HepG2 (cell line): Measurements from ENCODE around the gene DCAF4. TPM values are rescaled to one million over a fixed set of nuclear protein-coding genes. Genes with fewer than 3 reads are reported as not detected.

Experiments
- GABPA ChIP-seq, 2 experiments: IDR thresholded peaks; 2 replicates each; pipeline ENCODE4 v1.6.1; 2011 to 2016; ENCODE audit warnings: low read depth in 2 of 2, low read length in 1 of 2, missing biosample characterization in 1 of 2, missing genetic modification characterization in 1 of 2
- GATAD1 ChIP-seq: IDR thresholded peaks from 2 replicates; pipeline ENCODE4 v1.6.1; 2016; ENCODE audit warnings: missing genetic modification reagents, missing compliant biosample characterization
- HES4 ChIP-seq: sonication (generic); formaldehyde crosslinking; IDR thresholded peaks from 2 replicates; pipeline ENCODE4 v1.9.0; 2021; ENCODE audit warnings: mild to moderate bottlenecking, missing genetic modification reagents, borderline replicate concordance
- HIVEP1 ChIP-seq: sonication (generic); formaldehyde crosslinking; IDR thresholded peaks from 2 replicates; pipeline ENCODE4 v1.4.0; 2020; ENCODE audit warnings: mild to moderate bottlenecking, missing genetic modification reagents
- JUN ChIP-seq: sonication (generic); formaldehyde crosslinking; IDR thresholded peaks from 2 replicates; pipeline ENCODE4 v1.4.0; 2020; ENCODE audit warnings: mild to moderate bottlenecking, missing genetic modification reagents
- NFKBIZ ChIP-seq: IDR thresholded peaks from 2 replicates; pipeline ENCODE4 v1.6.1; 2018; ENCODE audit warnings: missing genetic modification reagents, missing compliant biosample characterization
- NFYC ChIP-seq: IDR thresholded peaks from 2 replicates; pipeline ENCODE4 v1.6.1; 2016; ENCODE audit warnings: missing genetic modification reagents, missing compliant biosample characterization
- NR2C2 ChIP-seq: sonication (generic); formaldehyde crosslinking; IDR thresholded peaks from 2 replicates; pipeline ENCODE4 v1.4.0; 2020; ENCODE audit warnings: missing genetic modification reagents, mild to moderate bottlenecking, moderate library complexity, borderline replicate concordance
- RBM39 ChIP-seq: fragments of 200-400 bp; formaldehyde crosslinking; IDR thresholded peaks from one replicate; pipeline ENCODE4 v1.6.1; 2018; ENCODE audit warnings: antibody characterized with exemption, mild to moderate bottlenecking, low read depth, low read length; ENCODE audit not compliant: poor library complexity, severe bottlenecking
- SATB2 ChIP-seq: sonication (generic); formaldehyde crosslinking; IDR thresholded peaks from 2 replicates; pipeline ENCODE4 v1.5.0; 2020; ENCODE audit warnings: missing genetic modification reagents
- TBX2 ChIP-seq: sonication (generic); formaldehyde crosslinking; IDR thresholded peaks from 2 replicates; pipeline ENCODE4 v1.5.0; 2020; ENCODE audit warnings: missing genetic modification reagents, mild to moderate bottlenecking, borderline replicate concordance
- TCF12 ChIP-seq, 2 experiments: fragments of 450-650 bp in 1 of 2; sonication (generic) in 1 of 2; formaldehyde crosslinking in 1 of 2; IDR thresholded peaks; 2 replicates each; pipeline versions ENCODE4 v1.6.1 to v1.8.0; 2017 to 2022; ENCODE audit warnings: antibody characterized with exemption in 1 of 2, mild to moderate bottlenecking in 1 of 2, missing genetic modification reagents in 1 of 2, moderate library complexity in 1 of 2
- WIZ ChIP-seq: sonication (generic); formaldehyde crosslinking; IDR thresholded peaks from 2 replicates; pipeline ENCODE4 v1.5.1; 2020; ENCODE audit warnings: mild to moderate bottlenecking, missing genetic modification reagents
- YEATS4 ChIP-seq: sonication (generic); formaldehyde crosslinking; IDR thresholded peaks from 2 replicates; pipeline ENCODE4 v1.4.0; 2020; ENCODE audit warnings: missing genetic modification reagents, borderline replicate concordance
- ZBTB7A ChIP-seq: sonication (generic); formaldehyde crosslinking; IDR thresholded peaks from 2 replicates; pipeline ENCODE4 v1.8.0; 2022; ENCODE audit warnings: mild to moderate bottlenecking, missing genetic modification reagents
- ZNF510 ChIP-seq: sonication (generic); formaldehyde crosslinking; IDR thresholded peaks from 2 replicates; pipeline ENCODE4 v1.4.0; 2020; ENCODE audit warnings: low read depth, mild to moderate bottlenecking, missing genetic modification reagents
- ZNF75D ChIP-seq: sonication (generic); formaldehyde crosslinking; IDR thresholded peaks from 2 replicates; pipeline ENCODE4 v1.8.1; 2023; ENCODE audit warnings: missing genetic modification reagents, mild to moderate bottlenecking, borderline replicate concordance
- ZNF777 ChIP-seq: sonication (generic); formaldehyde crosslinking; IDR thresholded peaks from 2 replicates; pipeline ENCODE4 v1.4.0; 2020; ENCODE audit warnings: missing genetic modification reagents
- ZZZ3 ChIP-seq: sonication (generic); formaldehyde crosslinking; IDR thresholded peaks from 2 replicates; pipeline ENCODE4 v1.4.0; 2020; ENCODE audit warnings: missing genetic modification reagents, mild to moderate bottlenecking, borderline replicate concordance
- polyA plus RNA-seq, 8 experiments: library from polyadenylated mRNA; depleted of rRNA in 3 of 8; stranded (reverse) in 7 of 8; unstranded in 1 of 8; fragments of >200 nt; fragmentation: Illumina TruSeq in 4 of 8; extraction: Trizol in 4 of 8; gene quantifications; 2 replicates each; pipeline versions ENCODE4 v1.2.1 to v1.2.3, GENCODE V29; 2011 to 2016; ENCODE audit warnings: low read depth in 4 of 8, missing spikeins in 1 of 8, mixed read lengths in 1 of 8; ENCODE audit not compliant: insufficient read depth in 1 of 8
- total RNA-seq, 5 experiments: library from RNA; depleted of rRNA; stranded (reverse); fragments of >200 nt; fragmentation: Illumina TruSeq; extraction: Trizol; gene quantifications; 2 replicates each; pipeline ENCODE4 v1.2.3, GENCODE V29; 2016; ENCODE audit warnings: low read depth in 1 of 5
- TF ChIP-seq, protein P1 (sequence below): sonication (generic); formaldehyde crosslinking; IDR thresholded peaks from 2 replicates; pipeline ENCODE4 v1.4.0; 2020; ENCODE audit warnings: mild to moderate bottlenecking, missing genetic modification reagents, borderline replicate concordance
- TF ChIP-seq, protein P2 (sequence below): sonication (generic); formaldehyde crosslinking; IDR thresholded peaks from 2 replicates; pipeline ENCODE4 v1.5.0; 2020; ENCODE audit warnings: missing genetic modification reagents
- TF ChIP-seq, protein P3 (sequence below): sonication (generic); formaldehyde crosslinking; IDR thresholded peaks from 2 replicates; pipeline ENCODE4 v1.8.0; 2022; ENCODE audit warnings: mild to moderate bottlenecking, missing genetic modification reagents

The DCAF4 gene
- total and polyA plus RNA-seq, 2 of the 13 experiments (the other 11 are each of a cell fraction or from before 2014, with no cell fraction given), result 18.8 to 21.1 TPM

DNA sequence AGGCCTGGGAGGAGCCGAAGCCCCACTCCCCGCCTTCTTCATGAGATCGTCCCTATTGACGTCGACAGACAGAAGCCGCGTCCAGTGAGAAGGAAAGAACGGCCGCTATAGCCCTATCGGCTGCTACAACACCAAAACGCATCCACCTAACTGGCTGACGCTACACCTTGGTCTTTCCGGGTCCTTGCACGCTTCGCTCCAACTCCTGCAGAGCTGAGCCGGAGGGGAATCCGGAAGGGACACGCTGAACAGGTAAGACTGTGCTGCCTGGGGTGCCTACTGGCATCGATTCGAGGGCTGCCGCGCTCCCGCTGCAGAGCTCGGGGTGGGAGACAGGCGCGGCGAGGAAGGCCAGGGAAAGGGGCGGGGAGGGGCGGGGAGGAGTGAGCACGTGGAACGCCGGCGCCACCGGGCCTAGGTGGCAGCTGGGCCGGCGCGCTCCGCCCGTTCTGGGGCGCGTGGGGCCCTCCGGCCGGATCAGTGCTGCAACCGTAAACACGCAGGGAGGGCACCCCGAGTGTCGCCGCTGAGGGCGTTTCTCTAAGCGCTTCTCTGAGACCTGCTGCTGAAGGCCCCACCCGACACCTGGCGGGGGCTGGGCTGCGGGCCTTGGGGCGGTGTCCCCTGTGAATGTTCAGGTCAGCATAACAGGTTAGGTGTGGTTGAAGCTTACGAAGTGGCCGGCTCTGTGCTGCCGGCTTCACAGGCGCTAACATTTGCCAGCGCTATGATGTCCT, at the start of gene DCAF4 (continued):
- TF ChIP-seq, protein P1, sequence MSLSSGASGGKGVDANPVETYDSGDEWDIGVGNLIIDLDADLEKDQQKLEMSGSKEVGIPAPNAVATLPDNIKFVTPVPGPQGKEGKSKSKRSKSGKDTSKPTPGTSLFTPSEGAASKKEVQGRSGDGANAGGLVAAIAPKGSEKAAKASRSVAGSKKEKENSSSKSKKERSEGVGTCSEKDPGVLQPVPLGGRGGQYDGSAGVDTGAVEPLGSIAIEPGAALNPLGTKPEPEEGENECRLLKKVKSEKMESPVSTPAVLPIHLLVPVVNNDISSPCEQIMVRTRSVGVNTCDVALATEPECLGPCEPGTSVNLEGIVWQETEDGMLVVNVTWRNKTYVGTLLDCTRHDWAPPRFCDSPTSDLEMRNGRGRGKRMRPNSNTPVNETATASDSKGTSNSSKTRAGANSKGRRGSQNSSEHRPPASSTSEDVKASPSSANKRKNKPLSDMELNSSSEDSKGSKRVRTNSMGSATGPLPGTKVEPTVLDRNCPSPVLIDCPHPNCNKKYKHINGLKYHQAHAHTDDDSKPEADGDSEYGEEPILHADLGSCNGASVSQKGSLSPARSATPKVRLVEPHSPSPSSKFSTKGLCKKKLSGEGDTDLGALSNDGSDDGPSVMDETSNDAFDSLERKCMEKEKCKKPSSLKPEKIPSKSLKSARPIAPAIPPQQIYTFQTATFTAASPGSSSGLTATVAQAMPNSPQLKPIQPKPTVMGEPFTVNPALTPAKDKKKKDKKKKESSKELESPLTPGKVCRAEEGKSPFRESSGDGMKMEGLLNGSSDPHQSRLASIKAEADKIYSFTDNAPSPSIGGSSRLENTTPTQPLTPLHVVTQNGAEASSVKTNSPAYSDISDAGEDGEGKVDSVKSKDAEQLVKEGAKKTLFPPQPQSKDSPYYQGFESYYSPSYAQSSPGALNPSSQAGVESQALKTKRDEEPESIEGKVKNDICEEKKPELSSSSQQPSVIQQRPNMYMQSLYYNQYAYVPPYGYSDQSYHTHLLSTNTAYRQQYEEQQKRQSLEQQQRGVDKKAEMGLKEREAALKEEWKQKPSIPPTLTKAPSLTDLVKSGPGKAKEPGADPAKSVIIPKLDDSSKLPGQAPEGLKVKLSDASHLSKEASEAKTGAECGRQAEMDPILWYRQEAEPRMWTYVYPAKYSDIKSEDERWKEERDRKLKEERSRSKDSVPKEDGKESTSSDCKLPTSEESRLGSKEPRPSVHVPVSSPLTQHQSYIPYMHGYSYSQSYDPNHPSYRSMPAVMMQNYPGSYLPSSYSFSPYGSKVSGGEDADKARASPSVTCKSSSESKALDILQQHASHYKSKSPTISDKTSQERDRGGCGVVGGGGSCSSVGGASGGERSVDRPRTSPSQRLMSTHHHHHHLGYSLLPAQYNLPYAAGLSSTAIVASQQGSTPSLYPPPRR, result peak; percentile 56; the same call in 1 of the 2 replicates
- no peak for TF ChIP-seq HIVEP1
- TF ChIP-seq GATAD1 (CRISPR knock-in tag), result peak; percentile 26
- no peak for TF ChIP-seq ZBTB7A
- peak; percentile 78; the same call in 1 of the 2 replicates for TF ChIP-seq WIZ (CRISPR knock-in tag)
- no peak for TF ChIP-seq SATB2 (CRISPR knock-in tag)
- TF ChIP-seq NFYC (CRISPR knock-in tag), result peak; percentile 93
- TF ChIP-seq GABPA (IDR thresholded peaks at IDR 0.05; ENCODE audit: low read depth, low read length), result peak; percentile 54; the same call in 1 of the 2 replicates
- peak; percentile 79 for TF ChIP-seq GABPA (CRISPR knock-in tag; IDR thresholded peaks at IDR 0.05; ENCODE audit: low read depth)
- peak; percentile 64; the same call in 1 of the 2 replicates for TF ChIP-seq YEATS4 (CRISPR knock-in tag)
- no peak for TF ChIP-seq TCF12 (IDR thresholded peaks at IDR 0.05)
- no peak for TF ChIP-seq TCF12 (CRISPR knock-in tag; IDR thresholded peaks at IDR 0.05)
- no peak for TF ChIP-seq ZNF75D
- no peak for TF ChIP-seq TBX2 (CRISPR knock-in tag)
- TF ChIP-seq ZZZ3 (CRISPR knock-in tag), result peak; percentile 83
- peak; percentile 66; the same call in 1 of the 2 replicates for TF ChIP-seq ZNF777 (CRISPR knock-in tag)
- no peak for TF ChIP-seq ZNF510 (CRISPR knock-in tag)
- TF ChIP-seq NR2C2 (CRISPR knock-in tag), result peak; percentile 49; the same call in 1 of the 2 replicates
- TF ChIP-seq, protein P2, sequence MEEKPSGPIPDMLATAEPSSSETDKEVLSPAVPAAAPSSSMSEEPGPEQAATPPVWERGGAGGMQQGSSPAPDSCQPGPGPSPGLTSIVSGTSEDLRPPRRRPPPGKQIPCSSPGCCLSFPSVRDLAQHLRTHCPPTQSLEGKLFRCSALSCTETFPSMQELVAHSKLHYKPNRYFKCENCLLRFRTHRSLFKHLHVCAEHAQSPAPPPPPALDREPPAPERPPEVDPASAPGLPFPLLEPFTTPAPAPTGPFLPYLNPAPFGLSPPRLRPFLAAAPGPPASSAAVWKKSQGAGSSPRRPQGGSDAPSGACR (CRISPR knock-in tag), result 0 out of 2 replicates have a peak, but pooled peaks have one; percentile 27
- peak; percentile 65 for TF ChIP-seq HES4
- TF ChIP-seq, protein P3, sequence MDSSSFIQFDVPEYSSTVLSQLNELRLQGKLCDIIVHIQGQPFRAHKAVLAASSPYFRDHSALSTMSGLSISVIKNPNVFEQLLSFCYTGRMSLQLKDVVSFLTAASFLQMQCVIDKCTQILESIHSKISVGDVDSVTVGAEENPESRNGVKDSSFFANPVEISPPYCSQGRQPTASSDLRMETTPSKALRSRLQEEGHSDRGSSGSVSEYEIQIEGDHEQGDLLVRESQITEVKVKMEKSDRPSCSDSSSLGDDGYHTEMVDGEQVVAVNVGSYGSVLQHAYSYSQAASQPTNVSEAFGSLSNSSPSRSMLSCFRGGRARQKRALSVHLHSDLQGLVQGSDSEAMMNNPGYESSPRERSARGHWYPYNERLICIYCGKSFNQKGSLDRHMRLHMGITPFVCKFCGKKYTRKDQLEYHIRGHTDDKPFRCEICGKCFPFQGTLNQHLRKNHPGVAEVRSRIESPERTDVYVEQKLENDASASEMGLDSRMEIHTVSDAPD (CRISPR knock-in tag), result no peak
- no peak for TF ChIP-seq JUN (CRISPR knock-in tag)
- TF ChIP-seq NFKBIZ, result 0 out of 2 replicates have a peak, but pooled peaks have one; percentile 39
- peak; percentile 70 for TF ChIP-seq RBM39
